H1 (cell line): ENCODE data around the gene CLDN9. TPM values are rescaled to one million over a fixed set of nuclear protein-coding genes. Genes with fewer than 3 reads are reported as not detected.

ENCODE experiments used
- CTCF ChIA-PET: fragments of 300-600 bp; sonication (Branson Sonifier 250); formaldehyde crosslinking; loops from one replicate; lab custom pipeline; 2021; ENCODE audit not compliant: partially characterized antibody; lab: Charles Lee
- POLR2A ChIA-PET: fragments of 300-600 bp; sonication (Branson Sonifier 250); formaldehyde crosslinking; loops from one replicate; lab custom pipeline; 2021; ENCODE audit warnings: inconsistent platforms; ENCODE audit not compliant: partially characterized antibody; lab: Charles Lee
- DNase-seq, 2 experiments: peaks; one replicate each; pipeline versions ENCODE4 v3.0.0 to v3.0.0-alpha.2; 2010 to 2022; ENCODE audit warnings: low spot score in 2 of 2, low read depth in 1 of 2, mixed read lengths in 1 of 2
- FAIRE-seq: peaks from 2 replicates; lab custom pipeline; 2011; peaks lifted over from hg19 to GRCh38; lab: Jason Lieb, UNC
- H2AFZ ChIP-seq: 2 replicates; pipeline ENCODE4 v1.8.1; 2012; ENCODE audit warnings: low read length, inconsistent platforms
- H2AK5ac ChIP-seq: 2 replicates; pipeline ENCODE4 v1.6.1; 2013; ENCODE audit warnings: low read depth, low read length
- H2BK120ac ChIP-seq: replicated peaks from 2 replicates; pipeline ENCODE3; 2013; ENCODE audit warnings: low read depth, low read length, inconsistent platforms
- H2BK12ac ChIP-seq: 2 replicates; pipeline ENCODE4 v1.6.1; 2013; ENCODE audit warnings: low read depth, low read length
- H2BK15ac ChIP-seq: 2 replicates; pipeline ENCODE4 v1.6.1; 2013; ENCODE audit warnings: low read length
- H2BK20ac ChIP-seq: 2 replicates; pipeline ENCODE4 v1.6.1; 2013; ENCODE audit warnings: low read length
- H2BK5ac ChIP-seq: 2 replicates; pipeline ENCODE4 v1.6.1; 2013; ENCODE audit warnings: low read depth, low read length
- H3K14ac ChIP-seq: 2 replicates; pipeline ENCODE4 v1.6.1; 2013; ENCODE audit warnings: inconsistent platforms; ENCODE audit not compliant: insufficient read length
- H3K18ac ChIP-seq: 2 replicates; pipeline ENCODE4 v1.6.1; 2013; ENCODE audit warnings: low read length; ENCODE audit errors: extremely low read depth
- H3K23ac ChIP-seq: 2 replicates; pipeline ENCODE4 v1.6.1; 2013; ENCODE audit warnings: inconsistent platforms; ENCODE audit not compliant: insufficient read length
- H3K23me2 ChIP-seq: 2 replicates; pipeline ENCODE4 v1.6.1; 2013; ENCODE audit warnings: low read depth, low read length
- H3K27ac ChIP-seq: 2 replicates; pipeline ENCODE4 v1.6.1; 2011; ENCODE audit warnings: low read depth, low read length, inconsistent platforms
- H3K27me3 ChIP-seq, 4 experiments: replicated peaks in 1 of 4; 1 replicate in 1 of 4; 2 replicates in 3 of 4; pipeline versions ENCODE4 v1.6.1 to v1.8.1; 2011 to 2013; ENCODE audit warnings: low read length in 3 of 4, mild to moderate bottlenecking in 3 of 4, inconsistent platforms in 2 of 4, mixed read lengths in 2 of 4, moderate library complexity in 1 of 4; ENCODE audit not compliant: control insufficient read depth in 3 of 4, insufficient read depth in 3 of 4; ENCODE audit errors: extremely low read depth in 1 of 4
- H3K36me3 ChIP-seq, 4 experiments: 2 replicates each; pipeline versions ENCODE4 v1.6.1 to v1.8.1; 2011 to 2013; ENCODE audit warnings: mild to moderate bottlenecking in 4 of 4, low read length in 3 of 4, moderate library complexity in 2 of 4, control low read depth in 1 of 4, inconsistent platforms in 1 of 4; ENCODE audit not compliant: insufficient read depth in 4 of 4, control insufficient read depth in 2 of 4
- H3K4ac ChIP-seq: replicated peaks from 2 replicates; pipeline ENCODE3; 2013; ENCODE audit warnings: low read length, low read depth, mixed read lengths, inconsistent platforms; ENCODE audit not compliant: insufficient read length
- H3K4me1 ChIP-seq, 4 experiments: replicated peaks in 1 of 4; 1 replicate in 1 of 4; 2 replicates in 3 of 4; pipeline versions ENCODE4 v1.6.1 to v1.8.1; 2011 to 2013; ENCODE audit warnings: low read length in 3 of 4, inconsistent platforms in 2 of 4, mixed read lengths in 1 of 4; ENCODE audit not compliant: insufficient read depth in 4 of 4, control insufficient read depth in 3 of 4
- H3K4me2 ChIP-seq, 2 experiments: 2 replicates each; pipeline versions ENCODE4 v1.6.1 to v1.8.1; 2011 to 2013; ENCODE audit warnings: low read depth in 2 of 2, low read length in 2 of 2, control low read depth in 1 of 2, inconsistent platforms in 1 of 2, mild to moderate bottlenecking in 1 of 2; ENCODE audit not compliant: insufficient read depth in 1 of 2
- H3K4me3 ChIP-seq, 4 experiments: fragments of 200-600, 300-600 bp in 1 of 4; sonication (generic), shearing (Covaris generic), sonication (Bioruptor Twin) in 1 of 4; 2 replicates each; pipeline versions ENCODE4 v1.5.1 to v1.8.1; 2011 to 2016; ENCODE audit warnings: low read length in 4 of 4, low read depth in 3 of 4, control low read depth in 2 of 4, inconsistent platforms in 2 of 4, mild to moderate bottlenecking in 2 of 4, mixed read lengths in 1 of 4, moderate library complexity in 1 of 4; ENCODE audit not compliant: insufficient read depth in 2 of 4; ENCODE audit errors: extremely low read depth in 1 of 4
- H3K56ac ChIP-seq: replicated peaks from 2 replicates; pipeline ENCODE3; 2013; ENCODE audit warnings: low read depth, mild to moderate bottlenecking, mixed read lengths, low read length, inconsistent platforms; ENCODE audit not compliant: insufficient read length
- H3K79me1 ChIP-seq: 2 replicates; pipeline ENCODE4 v1.6.1; 2013; ENCODE audit warnings: low read depth, low read length, control low read depth
- H3K79me2 ChIP-seq, 2 experiments: 2 replicates each; pipeline versions ENCODE4 v1.6.1 to v1.8.1; 2012 to 2013; ENCODE audit warnings: low read length in 2 of 2, mild to moderate bottlenecking in 2 of 2, inconsistent platforms in 1 of 2; ENCODE audit not compliant: insufficient read depth in 2 of 2, control insufficient read depth in 1 of 2
- H3K9ac ChIP-seq, 4 experiments: replicated peaks in 1 of 4; 1 replicate in 1 of 4; 2 replicates in 3 of 4; pipeline versions ENCODE4 v1.6.1 to v1.8.1; 2011 to 2013; ENCODE audit warnings: low read depth in 3 of 4, low read length in 3 of 4, control low read depth in 2 of 4, mild to moderate bottlenecking in 2 of 4, moderate library complexity in 2 of 4, inconsistent platforms in 1 of 4; ENCODE audit errors: extremely low read depth in 1 of 4
- H3K9me3 ChIP-seq, 2 experiments: 2 replicates each; pipeline versions ENCODE4 v1.6.1 to v1.8.1; 2012 to 2013; ENCODE audit warnings: mild to moderate bottlenecking in 2 of 2, moderate library complexity in 2 of 2, control low read depth in 1 of 2, inconsistent platforms in 1 of 2, low read depth in 1 of 2, low read length in 1 of 2, mixed read lengths in 1 of 2; ENCODE audit not compliant: insufficient read depth in 2 of 2
- H4K20me1 ChIP-seq, 2 experiments: replicated peaks in 1 of 2; 2 replicates each; pipeline versions ENCODE3 to v1.8.1; 2011 to 2013; ENCODE audit warnings: inconsistent platforms in 2 of 2, low read length in 2 of 2, mild to moderate bottlenecking in 1 of 2; ENCODE audit not compliant: insufficient read depth in 2 of 2, control insufficient read depth in 1 of 2
- H4K5ac ChIP-seq: 2 replicates; pipeline ENCODE4 v1.6.1; 2013; ENCODE audit warnings: low read length, low read depth, mixed read lengths, inconsistent platforms; ENCODE audit not compliant: insufficient read length
- H4K8ac ChIP-seq: 2 replicates; pipeline ENCODE4 v1.8.0; 2013; ENCODE audit warnings: mild to moderate bottlenecking, moderate library complexity, low read length, inconsistent platforms; ENCODE audit not compliant: insufficient read depth; ENCODE audit errors: extremely low read depth
- H4K91ac ChIP-seq: replicated peaks from 2 replicates; pipeline ENCODE3; 2013; ENCODE audit warnings: low read length, mixed read lengths, inconsistent platforms; ENCODE audit not compliant: insufficient read length
- POLR2AphosphoS5 ChIP-seq: IDR thresholded peaks from 2 replicates; pipeline ENCODE4 v1.6.1; 2011; ENCODE audit warnings: low read depth, low read length
- USF2 ChIP-seq: IDR thresholded peaks from 2 replicates; pipeline ENCODE4 v1.6.1; 2011; ENCODE audit warnings: low read length, improper control_type of control experiment
- WGBS, 2 experiments: shearing (Covaris generic) in 1 of 2; methylation state at CpG; one replicate each; pipeline versions ENCODE4 v1.1.6 to v1.1.7; 2013 to 2015; ENCODE audit warnings: low lambda C conversion rate in 2 of 2, mixed read lengths in 2 of 2, inconsistent platforms in 1 of 2, low coverage in 1 of 2, missing lambda C conversion rate in 1 of 2; ENCODE audit not compliant: insufficient replicate concordance in 2 of 2, insufficient coverage in 1 of 2, insufficient read length in 1 of 2; ENCODE audit errors: extremely low coverage in 1 of 2, missing lambda C conversion rate in 1 of 2; 5-methylcytosine and 5-hydroxymethylcytosine counted together
- polyA plus RNA-seq, 7 experiments: library from polyadenylated mRNA; depleted of rRNA in 3 of 7; stranded (reverse) in 5 of 7; unstranded in 2 of 7; fragments of >200 nt in 5 of 7; fragments of 200-250 nt in 2 of 7; gene quantifications; 1 replicate in 5 of 7; 2 replicates in 1 of 7; 4 replicates in 1 of 7; pipeline versions ENCODE4 v1.2.1 to v1.2.3, GENCODE V29; 2011 to 2013; ENCODE audit warnings: missing spikeins in 2 of 7, mixed read lengths in 2 of 7
- total RNA-seq: library from RNA; stranded (reverse); fragmentation: NEBNext Ultra II Directional; extraction: Animal tissue kit (Norgen Biotek cat#: 25700); gene quantifications from 2 replicates; pipeline ENCODE4 v1.2.1, GENCODE V29; 2021

The CLDN9 gene
- total and polyA plus RNA-seq, 2 of the 8 experiments (the other 6 are each of a cell fraction or from before 2014, with no cell fraction given): 0.60 to 0.89 TPM

GRCh38 chr16:2990891-2991290, 21.8 kb upstream of the CLDN9 start:
- Histone ChIP-seq H3K4me2 (no peak overlapping the region), H3K56ac (no peak overlapping the region), H3K23me2 (no peaks in the 10 kb centered on the region; the same call in 1 of the 2 replicates), H2BK12ac (peak overlapping the region; percentile 84; the same call in 1 of the 2 replicates), H3K79me2 (no peaks in the 10 kb centered on the region), H3K18ac (peak overlapping the region; percentile 32; the same call in 1 of the 2 replicates), H3K4me3 (no peak overlapping the region), H3K36me3 (no peaks in the 10 kb centered on the region), H3K27me3 (no peaks in the 10 kb centered on the region; a peak in 1 of 7 replicates), H3K79me1 (no peaks in the 10 kb centered on the region), H2AK5ac (no peak overlapping the region; the same call in 1 of the 2 replicates), H2BK5ac (peak overlapping the region; percentile 68; the same call in 1 of the 2 replicates), H3K14ac (no peak overlapping the region), H3K23ac (no peak overlapping the region), H3K9me3 (no peaks in the 10 kb centered on the region), H4K91ac (peak overlapping the region; percentile 31), H2AFZ (no peak overlapping the region), H3K27ac (no peak overlapping the region), H2BK120ac (no peak overlapping the region), H4K8ac (peak overlapping the region; percentile 11; the same call in 1 of the 2 replicates), H2BK20ac (no peak overlapping the region), H4K5ac (peak overlapping the region; percentile 19)
- WGBS, 2 experiments: 64% methylated on average over 7 of the region's 10 CpGs; no CpG with 5 or more reads in 1 of the 2 experiments
- ChIA-PET CTCF (interaction anchor here (0.6 to 5.2 kb wide), 5 partner anchors 11 to 193 kb away, joined by 3 to 24 read pairs (median 4); partner anchors contain the start of gene CLDN6), POLR2A (interaction anchor here (1.1 to 15.2 kb wide), 7 partner anchors 8 to 41 kb away, joined by 4 to 200 read pairs (median 12); partner anchors contain the start of genes CLDN6, HCFC1R1, THOC6 and TNFRSF12A)
- DNase-seq: no peak
- TF ChIP-seq POLR2AphosphoS5 (no peak), USF2 (peak; percentile 25; the same call in 1 of the 2 replicates)
- TF ChIP-seq, all 59 proteins: peak for 1
- H4K20me1 ChIP-seq: no peaks in the 10 kb centered on the region
- H3K9ac ChIP-seq: no peak overlapping the region
- FAIRE-seq: no peak
- no peak overlapping the region for H3K4ac ChIP-seq
- H2BK15ac ChIP-seq: peak overlapping the region; percentile 61; the same call in 1 of the 2 replicates
- H3K4me1 ChIP-seq: peaks cover 0 to 28% (median 18%) of the 10 kb centered on the region in 4 experiments; a peak in 6 of 7 replicates
